Measurements from ENCODE around the gene CREG2.

Gene CREG2

DNA sequence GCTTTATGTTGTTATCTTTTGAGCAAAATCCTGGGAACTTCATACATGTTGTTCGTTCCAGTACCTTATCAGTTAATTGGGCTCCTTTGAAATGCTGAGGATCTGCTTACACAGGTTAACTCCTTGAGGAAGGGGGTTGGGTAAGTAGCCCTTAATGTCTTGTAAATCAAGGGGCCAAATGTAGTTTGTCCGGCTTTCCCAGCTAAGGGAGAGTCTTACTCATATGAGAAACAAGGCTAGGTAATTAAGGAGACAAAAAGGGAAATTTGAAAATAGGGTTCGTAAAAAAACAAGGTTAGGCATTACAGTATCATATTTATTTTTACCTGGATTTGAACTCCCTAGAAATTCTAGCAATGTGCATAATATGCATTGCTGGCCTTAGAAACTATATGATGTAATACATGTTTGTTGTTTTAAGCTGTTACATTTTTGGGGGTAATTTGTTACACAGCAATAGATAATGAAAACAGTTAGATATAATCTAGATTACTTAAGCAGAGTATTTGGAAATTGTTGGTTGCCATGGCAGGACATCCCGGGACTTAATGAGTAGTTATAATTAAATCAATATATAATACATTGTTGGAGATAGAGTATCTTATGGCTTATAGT lies 47.9 kb downstream of the CREG2 start:
- Histone ChIP-seq H3K4me2 (ENCODE audit: low read length) (no peak overlapping the region), H4K20me1 (ENCODE audit: insufficient read depth, low read length) (no peaks in the 10 kb centered on the region), H3K79me2 (ENCODE audit: low read length) (no peaks in the 10 kb centered on the region), H3K4me1 (ENCODE audit: low read length) (peaks cover 9% of the 10 kb centered on the region), H3K36me3 (replicated peaks; ENCODE audit: low read depth, low read length) (no peaks in the 10 kb centered on the region), H3K27ac (ENCODE audit: low read length) (no peak overlapping the region), H3K27me3 (ENCODE audit: low read depth, low read length) (0 out of 2 replicates have a peak, but pooled peaks cover 2% of the 10 kb centered on the region), H2AFZ (ENCODE audit: low read depth, low read length) (no peak overlapping the region), H3K9ac (ENCODE audit: low read length) (no peak overlapping the region), H3K4me3 (ENCODE audit: low read length) (no peak overlapping the region), H3K9me3 (ENCODE audit: insufficient read depth, low read length) (no peaks in the 10 kb centered on the region)
- no peak for TF ChIP-seq EZH2phosphoT487 (IDR thresholded peaks at IDR 0.05; ENCODE audit: low read depth)
- TF ChIP-seq, protein P1, sequence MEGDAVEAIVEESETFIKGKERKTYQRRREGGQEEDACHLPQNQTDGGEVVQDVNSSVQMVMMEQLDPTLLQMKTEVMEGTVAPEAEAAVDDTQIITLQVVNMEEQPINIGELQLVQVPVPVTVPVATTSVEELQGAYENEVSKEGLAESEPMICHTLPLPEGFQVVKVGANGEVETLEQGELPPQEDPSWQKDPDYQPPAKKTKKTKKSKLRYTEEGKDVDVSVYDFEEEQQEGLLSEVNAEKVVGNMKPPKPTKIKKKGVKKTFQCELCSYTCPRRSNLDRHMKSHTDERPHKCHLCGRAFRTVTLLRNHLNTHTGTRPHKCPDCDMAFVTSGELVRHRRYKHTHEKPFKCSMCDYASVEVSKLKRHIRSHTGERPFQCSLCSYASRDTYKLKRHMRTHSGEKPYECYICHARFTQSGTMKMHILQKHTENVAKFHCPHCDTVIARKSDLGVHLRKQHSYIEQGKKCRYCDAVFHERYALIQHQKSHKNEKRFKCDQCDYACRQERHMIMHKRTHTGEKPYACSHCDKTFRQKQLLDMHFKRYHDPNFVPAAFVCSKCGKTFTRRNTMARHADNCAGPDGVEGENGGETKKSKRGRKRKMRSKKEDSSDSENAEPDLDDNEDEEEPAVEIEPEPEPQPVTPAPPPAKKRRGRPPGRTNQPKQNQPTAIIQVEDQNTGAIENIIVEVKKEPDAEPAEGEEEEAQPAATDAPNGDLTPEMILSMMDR (IDR thresholded peaks at IDR 0.05; ENCODE audit: low read depth, low read length), result no peak

- no peak overlapping the region for H2AFZ ChIP-seq (ENCODE audit: low read depth, low read length)
- H3K4me1 ChIP-seq (ENCODE audit: low read length), result peaks cover 9% of the 10 kb centered on the region
- H3K4me3 ChIP-seq (ENCODE audit: low read length), result no peak overlapping the region
- 0 out of 2 replicates have a peak, but pooled peaks cover 2% of the 10 kb centered on the region for H3K27me3 ChIP-seq (ENCODE audit: low read depth, low read length)
- no peak for TF ChIP-seq EZH2phosphoT487 (IDR thresholded peaks at IDR 0.05; ENCODE audit: low read depth)
- no peak overlapping the region for H3K4me2 ChIP-seq (ENCODE audit: low read length)
- no peaks in the 10 kb centered on the region for H4K20me1 ChIP-seq (ENCODE audit: insufficient read depth, low read length)
- H3K79me2 ChIP-seq (ENCODE audit: low read length), result no peaks in the 10 kb centered on the region
- H3K9me3 ChIP-seq (ENCODE audit: insufficient read depth, low read length), result no peaks in the 10 kb centered on the region
- H3K9ac ChIP-seq (ENCODE audit: low read length), result no peak overlapping the region
- H3K27ac ChIP-seq (ENCODE audit: low read length), result no peak overlapping the region
- no peaks in the 10 kb centered on the region for H3K36me3 ChIP-seq (replicated peaks; ENCODE audit: low read depth, low read length)
These were observed 49.4 kb downstream of the CREG2 start for GRCh38 chr2:101337877-101338276.

- TF ChIP-seq, protein P1 (IDR thresholded peaks at IDR 0.05; ENCODE audit: low read depth, low read length), result no peak
- no peak for TF ChIP-seq EZH2phosphoT487 (IDR thresholded peaks at IDR 0.05; ENCODE audit: low read depth)
- Histone ChIP-seq H3K79me2 (ENCODE audit: low read length) (no peaks in the 10 kb centered on the region), H3K36me3 (replicated peaks; ENCODE audit: low read depth, low read length) (no peaks in the 10 kb centered on the region), H3K27ac (ENCODE audit: low read length) (no peak overlapping the region), H4K20me1 (ENCODE audit: insufficient read depth, low read length) (no peaks in the 10 kb centered on the region), H3K4me2 (ENCODE audit: low read length) (no peak overlapping the region), H3K4me3 (ENCODE audit: low read length) (no peak overlapping the region), H3K9ac (ENCODE audit: low read length) (no peak overlapping the region), H3K9me3 (ENCODE audit: insufficient read depth, low read length) (no peaks in the 10 kb centered on the region), H3K4me1 (ENCODE audit: low read length) (peaks cover 12% of the 10 kb centered on the region), H2AFZ (ENCODE audit: low read depth, low read length) (no peak overlapping the region; the same call in 1 of the 2 replicates), H3K27me3 (ENCODE audit: low read depth, low read length) (0 out of 2 replicates have a peak, but pooled peaks cover 2% of the 10 kb centered on the region)
These were observed 54.2 kb downstream of the CREG2 start for GRCh38 chr2:101332885-101333766.

- Histone ChIP-seq H3K27me3 (ENCODE audit: low read depth, low read length) (no peaks in the 10 kb centered on the region), H3K27ac (ENCODE audit: low read length) (no peak overlapping the region), H3K4me1 (ENCODE audit: low read length) (peaks cover 15% of the 10 kb centered on the region), H3K36me3 (replicated peaks; ENCODE audit: low read depth, low read length) (no peaks in the 10 kb centered on the region), H3K4me2 (ENCODE audit: low read length) (no peak overlapping the region), H2AFZ (ENCODE audit: low read depth, low read length) (no peak overlapping the region), H3K9ac (ENCODE audit: low read length) (no peak overlapping the region), H3K4me3 (ENCODE audit: low read length) (no peak overlapping the region), H3K9me3 (ENCODE audit: insufficient read depth, low read length) (no peaks in the 10 kb centered on the region), H3K79me2 (ENCODE audit: low read length) (no peaks in the 10 kb centered on the region), H4K20me1 (ENCODE audit: insufficient read depth, low read length) (no peaks in the 10 kb centered on the region)
- no peak for TF ChIP-seq EZH2phosphoT487 (IDR thresholded peaks at IDR 0.05; ENCODE audit: low read depth)
- TF ChIP-seq, protein P1 (IDR thresholded peaks at IDR 0.05; ENCODE audit: low read depth, low read length), result no peak
These were observed 56.1 kb downstream of the CREG2 start for GRCh38 chr2:101331202-101331601.
